Measurements from ENCODE around the gene BAG5.

The BAG5 gene

GRCh38 chr14:103578401-103579075, 16.1 kb upstream of the BAG5 start:
- TF ChIP-seq POLR2A (IDR thresholded peaks at IDR 0.05; ENCODE audit: low read depth, low read length) = no peak
- FAIRE-seq (no peak), DNase-seq (ENCODE audit: insufficient read length, low spot score) (no peak)

GRCh38 chr14:103576371-103577024, 14.0 kb upstream of the BAG5 start:
- TF ChIP-seq POLR2A (IDR thresholded peaks at IDR 0.05; ENCODE audit: low read depth, low read length) = no peak
- peak; percentile 91 for FAIRE-seq
- DNase-seq (ENCODE audit: insufficient read length, low spot score) = peak; percentile 91

- FAIRE-seq (no peak), DNase-seq (ENCODE audit: insufficient read length, low spot score) (no peak)
- TF ChIP-seq POLR2A (IDR thresholded peaks at IDR 0.05; ENCODE audit: low read depth, low read length) = no peak
Observed at GRCh38 chr14:103574707-103575285, 12.3 kb upstream of the BAG5 start.

GRCh38 chr14:103574104-103574503, 11.6 kb upstream of the BAG5 start:
- no peak for TF ChIP-seq POLR2A (IDR thresholded peaks at IDR 0.05; ENCODE audit: low read depth, low read length)
- FAIRE-seq = no peak
- DNase-seq (ENCODE audit: insufficient read length, low spot score) = no peak

GRCh38 chr14:103569408-103569807, 7.0 kb upstream of the BAG5 start:
- no peak for DNase-seq (ENCODE audit: insufficient read length, low spot score)
- no peak for TF ChIP-seq POLR2A (IDR thresholded peaks at IDR 0.05; ENCODE audit: low read depth, low read length)
- no peak for FAIRE-seq

- no peak for FAIRE-seq
Observed at GRCh38 chr14:103568952-103569351, 6.5 kb upstream of the BAG5 start.

GRCh38 chr14:103563844-103564505, 1.5 kb upstream of the BAG5 start:
- no peak for TF ChIP-seq POLR2A (IDR thresholded peaks at IDR 0.05; ENCODE audit: low read depth, low read length)
- no peak for DNase-seq (ENCODE audit: insufficient read length, low spot score)
- no peak for FAIRE-seq

More at GRCh38 chr14:103568952-103569351, 6.5 kb upstream of the BAG5 start:
- no peak for DNase-seq (ENCODE audit: insufficient read length, low spot score)
- TF ChIP-seq POLR2A (IDR thresholded peaks at IDR 0.05; ENCODE audit: low read depth, low read length) = no peak

- DNase-seq (ENCODE audit: insufficient read length, low spot score) = no peak
- TF ChIP-seq POLR2A (IDR thresholded peaks at IDR 0.05; ENCODE audit: low read depth, low read length) = no peak; the same call in 1 of the 2 replicates
- FAIRE-seq = no peak
Observed at GRCh38 chr14:103563226-103563620, 766 bp upstream of the BAG5 start.

GRCh38 chr14:103562179-103562428, 353 bp downstream of the BAG5 start:
- TF ChIP-seq POLR2A (IDR thresholded peaks at IDR 0.05; ENCODE audit: low read depth, low read length) = no peak
- DNase-seq (ENCODE audit: insufficient read length, low spot score) = no peak
- no peak for FAIRE-seq

- DNase-seq (ENCODE audit: insufficient read length, low spot score) (peak; percentile 67), FAIRE-seq (peak; percentile 86)
- TF ChIP-seq POLR2A (IDR thresholded peaks at IDR 0.05; ENCODE audit: low read depth, low read length) = no peak
Observed at GRCh38 chr14:103561381-103562178, 877 bp downstream of the BAG5 start.

- FAIRE-seq = peak; percentile 45
- no peak for DNase-seq (ENCODE audit: insufficient read length, low spot score)
Observed at GRCh38 chr14:103560691-103561090, 1.8 kb downstream of the BAG5 start.

GRCh38 chr14:103559766-103560165, 2.7 kb downstream of the BAG5 start:
- DNase-seq (ENCODE audit: insufficient read length, low spot score) = no peak
- TF ChIP-seq POLR2A (IDR thresholded peaks at IDR 0.05; ENCODE audit: low read depth, low read length) = no peak
- FAIRE-seq = no peak

More at GRCh38 chr14:103560691-103561090, 1.8 kb downstream of the BAG5 start:
- no peak for TF ChIP-seq POLR2A (IDR thresholded peaks at IDR 0.05; ENCODE audit: low read depth, low read length)

- FAIRE-seq (no peak), DNase-seq (ENCODE audit: insufficient read length, low spot score) (no peak)
- no peak for TF ChIP-seq POLR2A (IDR thresholded peaks at IDR 0.05; ENCODE audit: low read depth, low read length)
Observed at GRCh38 chr14:103558071-103558882, 4.2 kb downstream of the BAG5 start.
